Measurements from ENCODE around the gene SMIM35.

Gene SMIM35

GRCh38 chr11:118012083-118012669, 74.6 kb downstream of the SMIM35 start:
- Histone ChIP-seq H3K18ac (ENCODE audit: low read length) (no peak overlapping the region), H3K4me3 (ENCODE audit: low read depth, low read length) (no peak overlapping the region), H3K14ac (ENCODE audit: low read length) (no peak overlapping the region), H2BK12ac (ENCODE audit: low read length) (no peak overlapping the region), H3K27me3 (ENCODE audit: insufficient read depth, low read length) (no peaks in the 10 kb centered on the region), H2AK5ac (ENCODE audit: low read length) (no peak overlapping the region), H3K27ac (ENCODE audit: low read depth, low read length) (no peak overlapping the region), H3K79me1 (ENCODE audit: low read length) (no peaks in the 10 kb centered on the region), H3K79me2 (ENCODE audit: control insufficient read depth, insufficient read depth, low read length, poor library complexity) (no peaks in the 10 kb centered on the region), H2AFZ (ENCODE audit: insufficient read depth, low read length, poor library complexity) (no peak overlapping the region), H2BK5ac (ENCODE audit: low read depth, low read length, poor library complexity) (no peak overlapping the region), H3K4me2 (ENCODE audit: low read length) (no peak overlapping the region), H4K8ac (ENCODE audit: low read depth, low read length) (no peak overlapping the region), H4K12ac (ENCODE audit: low read depth, low read length) (no peak overlapping the region), H2BK120ac (ENCODE audit: insufficient read depth, low read length, poor library complexity) (no peak overlapping the region), H3K9ac (ENCODE audit: low read length) (no peak overlapping the region), H4K91ac (ENCODE audit: low read depth, low read length) (no peak overlapping the region), H3K4me1 (ENCODE audit: control insufficient read depth in 1 of 2, insufficient read depth in 2 of 2, low read length in 2 of 2) (no peaks in the 10 kb centered on the region), H3K36me3 (ENCODE audit: control insufficient read depth in 1 of 2, insufficient read depth in 2 of 2, low read length in 2 of 2) (no peaks in the 10 kb centered on the region), H3K4ac (ENCODE audit: low read depth, low read length) (no peak overlapping the region), H3K9me3 (ENCODE audit: insufficient read depth, low read depth, low read length) (peaks cover 6% of the 10 kb centered on the region), H3K23ac (ENCODE audit: low read length) (no peak overlapping the region)
- WGBS (ENCODE audit: extremely low coverage, insufficient coverage, insufficient read length) = no CpG with 5 or more reads among the region's 7 CpGs
- DNase-seq = peak; percentile 44 to 59

- Histone ChIP-seq H3K23ac (ENCODE audit: low read length) (no peak overlapping the region), H3K4ac (ENCODE audit: low read depth, low read length) (no peak overlapping the region), H2BK120ac (ENCODE audit: insufficient read depth, low read length, poor library complexity) (no peak overlapping the region), H2BK5ac (ENCODE audit: low read depth, low read length, poor library complexity) (no peak overlapping the region), H3K79me2 (ENCODE audit: control insufficient read depth, insufficient read depth, low read length, poor library complexity) (no peaks in the 10 kb centered on the region), H3K4me1 (ENCODE audit: control insufficient read depth in 1 of 2, insufficient read depth in 2 of 2, low read length in 2 of 2) (no peaks in the 10 kb centered on the region), H3K27me3 (ENCODE audit: insufficient read depth, low read length) (no peaks in the 10 kb centered on the region), H2AK5ac (ENCODE audit: low read length) (no peak overlapping the region), H4K91ac (ENCODE audit: low read depth, low read length) (no peak overlapping the region), H4K12ac (ENCODE audit: low read depth, low read length) (no peak overlapping the region), H3K14ac (ENCODE audit: low read length) (no peak overlapping the region), H3K9ac (ENCODE audit: low read length) (no peak overlapping the region), H2AFZ (ENCODE audit: insufficient read depth, low read length, poor library complexity) (no peak overlapping the region), H4K8ac (ENCODE audit: low read depth, low read length) (no peak overlapping the region), H2BK12ac (ENCODE audit: low read length) (no peak overlapping the region), H3K4me2 (ENCODE audit: low read length) (no peak overlapping the region), H3K18ac (ENCODE audit: low read length) (no peak overlapping the region), H3K79me1 (ENCODE audit: low read length) (no peaks in the 10 kb centered on the region), H3K4me3 (ENCODE audit: low read depth, low read length) (no peak overlapping the region), H3K9me3 (ENCODE audit: insufficient read depth, low read depth, low read length) (peaks cover 6% of the 10 kb centered on the region), H3K27ac (ENCODE audit: low read depth, low read length) (no peak overlapping the region), H3K36me3 (ENCODE audit: control insufficient read depth in 1 of 2, insufficient read depth in 2 of 2, low read length in 2 of 2) (no peaks in the 10 kb centered on the region)
- DNase-seq = peak; percentile 30 to 36
- whole genome bisulfite sequencing (ENCODE audit: extremely low coverage, insufficient coverage, insufficient read length) = no CpG with 5 or more reads among the region's 21 CpGs
Measured at GRCh38 chr11:118010738-118011461, 75.9 kb downstream of the SMIM35 start.

GRCh38 chr11:118009864-118010737, 76.7 kb downstream of the SMIM35 start:
- DNase-seq = no peak

GRCh38 chr11:118008271-118008911, 78.4 kb downstream of the SMIM35 start:
- Histone ChIP-seq H3K36me3 (ENCODE audit: control insufficient read depth in 1 of 2, insufficient read depth in 2 of 2, low read length in 2 of 2) (no peaks in the 10 kb centered on the region), H3K18ac (ENCODE audit: low read length) (no peak overlapping the region), H3K4me3 (ENCODE audit: low read depth, low read length) (no peak overlapping the region), H3K4me1 (ENCODE audit: control insufficient read depth in 1 of 2, insufficient read depth in 2 of 2, low read length in 2 of 2) (no peaks in the 10 kb centered on the region), H2BK120ac (ENCODE audit: insufficient read depth, low read length, poor library complexity) (no peak overlapping the region), H2BK12ac (ENCODE audit: low read length) (no peak overlapping the region), H2AK5ac (ENCODE audit: low read length) (no peak overlapping the region), H3K23ac (ENCODE audit: low read length) (no peak overlapping the region), H2BK5ac (ENCODE audit: low read depth, low read length, poor library complexity) (no peak overlapping the region), H3K9ac (ENCODE audit: low read length) (no peak overlapping the region), H3K79me1 (ENCODE audit: low read length) (no peaks in the 10 kb centered on the region), H4K91ac (ENCODE audit: low read depth, low read length) (no peak overlapping the region), H4K8ac (ENCODE audit: low read depth, low read length) (no peak overlapping the region), H3K27me3 (ENCODE audit: insufficient read depth, low read length) (no peaks in the 10 kb centered on the region), H3K4me2 (ENCODE audit: low read length) (no peak overlapping the region), H3K14ac (ENCODE audit: low read length) (no peak overlapping the region), H2AFZ (ENCODE audit: insufficient read depth, low read length, poor library complexity) (no peak overlapping the region), H3K27ac (ENCODE audit: low read depth, low read length) (no peak overlapping the region), H3K79me2 (ENCODE audit: control insufficient read depth, insufficient read depth, low read length, poor library complexity) (no peaks in the 10 kb centered on the region), H3K9me3 (ENCODE audit: insufficient read depth, low read depth, low read length) (no peaks in the 10 kb centered on the region), H4K12ac (ENCODE audit: low read depth, low read length) (no peak overlapping the region), H3K4ac (ENCODE audit: low read depth, low read length) (no peak overlapping the region)
- no CpG with 5 or more reads among the region's 4 CpGs for WGBS (ENCODE audit: extremely low coverage, insufficient coverage, insufficient read length)
- no peak for DNase-seq

More at GRCh38 chr11:118009864-118010737, 76.7 kb downstream of the SMIM35 start:
- no peaks in the 10 kb centered on the region for H3K27me3 ChIP-seq (ENCODE audit: insufficient read depth, low read length)
- no peak overlapping the region for H2AFZ ChIP-seq (ENCODE audit: insufficient read depth, low read length, poor library complexity)
- H4K91ac ChIP-seq (ENCODE audit: low read depth, low read length) = no peak overlapping the region
- H3K4ac ChIP-seq (ENCODE audit: low read depth, low read length) = no peak overlapping the region
- H2BK5ac ChIP-seq (ENCODE audit: low read depth, low read length, poor library complexity) = no peak overlapping the region
- H4K8ac ChIP-seq (ENCODE audit: low read depth, low read length) = no peak overlapping the region
- H2BK120ac ChIP-seq (ENCODE audit: insufficient read depth, low read length, poor library complexity) = no peak overlapping the region
- no peak overlapping the region for H2AK5ac ChIP-seq (ENCODE audit: low read length)
- no peaks in the 10 kb centered on the region for H3K36me3 ChIP-seq (ENCODE audit: control insufficient read depth in 1 of 2, insufficient read depth in 2 of 2, low read length in 2 of 2)
- H3K9me3 ChIP-seq (ENCODE audit: insufficient read depth, low read depth, low read length) = peaks cover 2% of the 10 kb centered on the region
- no peaks in the 10 kb centered on the region for H3K79me1 ChIP-seq (ENCODE audit: low read length)
- no peak overlapping the region for H3K14ac ChIP-seq (ENCODE audit: low read length)
- no peak overlapping the region for H3K4me3 ChIP-seq (ENCODE audit: low read depth, low read length)
- H3K79me2 ChIP-seq (ENCODE audit: control insufficient read depth, insufficient read depth, low read length, poor library complexity) = no peaks in the 10 kb centered on the region
- H3K4me2 ChIP-seq (ENCODE audit: low read length) = no peak overlapping the region
- no peak overlapping the region for H3K9ac ChIP-seq (ENCODE audit: low read length)
- no peak overlapping the region for H3K27ac ChIP-seq (ENCODE audit: low read depth, low read length)
- no peak overlapping the region for H3K23ac ChIP-seq (ENCODE audit: low read length)
- H4K12ac ChIP-seq (ENCODE audit: low read depth, low read length) = no peak overlapping the region
- H2BK12ac ChIP-seq (ENCODE audit: low read length) = no peak overlapping the region
- no peaks in the 10 kb centered on the region for H3K4me1 ChIP-seq (ENCODE audit: control insufficient read depth in 1 of 2, insufficient read depth in 2 of 2, low read length in 2 of 2)
- no CpG with 5 or more reads among the region's 9 CpGs for WGBS (ENCODE audit: extremely low coverage, insufficient coverage, insufficient read length)
- no peak overlapping the region for H3K18ac ChIP-seq (ENCODE audit: low read length)
